ENCODE measurements around the gene ME3. TPM values are rescaled to one million over a fixed set of nuclear protein-coding genes. Genes with fewer than 3 reads are reported as not detected.
A peak's percentile ranks its signal among the peaks of the same experiment; 100 is the strongest.

The ME3 gene
- total RNA-seq, 1 experiment from 2014 or later = 13.0 TPM

GRCh38 chr11:86497310-86497709 is 175.1 kb downstream of the ME3 start:
- DNase-seq (ENCODE audit: extremely low read depth, low read depth) = no peak

- DNase-seq (ENCODE audit: extremely low read depth, low read depth) = no peak
These were observed 177.1 kb downstream of the ME3 start for GRCh38 chr11:86495351-86495750.

GRCh38 chr11:86492370-86493010 is 179.9 kb downstream of the ME3 start:
- DNase-seq (ENCODE audit: extremely low read depth, low read depth) = no peak

- DNase-seq (ENCODE audit: extremely low read depth, low read depth) = no peak
These were observed 181.4 kb downstream of the ME3 start for GRCh38 chr11:86491027-86491426.

GRCh38 chr11:86490582-86490981 is 181.8 kb downstream of the ME3 start:
- no peak for DNase-seq (ENCODE audit: extremely low read depth, low read depth)

GRCh38 chr11:86489442-86489841 is 183.0 kb downstream of the ME3 start:
- DNase-seq (ENCODE audit: extremely low read depth, low read depth) = no peak

- DNase-seq (ENCODE audit: extremely low read depth, low read depth) = no peak
These were observed 183.9 kb downstream of the ME3 start for GRCh38 chr11:86488553-86488952.

GRCh38 chr11:86487671-86488070 is 184.7 kb downstream of the ME3 start:
- DNase-seq (ENCODE audit: extremely low read depth, low read depth) = no peak

GRCh38 chr11:86486261-86487030 is 186.0 kb downstream of the ME3 start:
- DNase-seq (ENCODE audit: extremely low read depth, low read depth) = no peak

GRCh38 chr11:86484795-86485166 is 187.6 kb downstream of the ME3 start:
- no peak for DNase-seq (ENCODE audit: extremely low read depth, low read depth)

GRCh38 chr11:86483940-86484794 is 188.2 kb downstream of the ME3 start:
- peak; percentile 85 for DNase-seq (ENCODE audit: extremely low read depth, low read depth)

- no peak for DNase-seq (ENCODE audit: extremely low read depth, low read depth)
These were observed 188.8 kb downstream of the ME3 start for GRCh38 chr11:86483610-86483939.

GRCh38 chr11:86482692-86483091 is 189.7 kb downstream of the ME3 start:
- no peak for DNase-seq (ENCODE audit: extremely low read depth, low read depth)

- no peak for DNase-seq (ENCODE audit: extremely low read depth, low read depth)
These were observed 191.0 kb downstream of the ME3 start for GRCh38 chr11:86481399-86481798.

- DNase-seq (ENCODE audit: extremely low read depth, low read depth) = no peak
These were observed 194.1 kb downstream of the ME3 start for GRCh38 chr11:86478348-86478747.

- DNase-seq (ENCODE audit: extremely low read depth, low read depth) = no peak
These were observed 194.8 kb downstream of the ME3 start for GRCh38 chr11:86477495-86478155.

GRCh38 chr11:86476109-86476861 is 196.1 kb downstream of the ME3 start:
- no peak for DNase-seq (ENCODE audit: extremely low read depth, low read depth)

- no peak for DNase-seq (ENCODE audit: extremely low read depth, low read depth)
These were observed 197.4 kb downstream of the ME3 start for GRCh38 chr11:86475027-86475426.

- DNase-seq (ENCODE audit: extremely low read depth, low read depth) = no peak
These were observed 198.2 kb downstream of the ME3 start for GRCh38 chr11:86473991-86474833.

Data from NCI-H460 (cell line).